Measurements from ENCODE around the gene CXorf65.

Gene CXorf65

DNA sequence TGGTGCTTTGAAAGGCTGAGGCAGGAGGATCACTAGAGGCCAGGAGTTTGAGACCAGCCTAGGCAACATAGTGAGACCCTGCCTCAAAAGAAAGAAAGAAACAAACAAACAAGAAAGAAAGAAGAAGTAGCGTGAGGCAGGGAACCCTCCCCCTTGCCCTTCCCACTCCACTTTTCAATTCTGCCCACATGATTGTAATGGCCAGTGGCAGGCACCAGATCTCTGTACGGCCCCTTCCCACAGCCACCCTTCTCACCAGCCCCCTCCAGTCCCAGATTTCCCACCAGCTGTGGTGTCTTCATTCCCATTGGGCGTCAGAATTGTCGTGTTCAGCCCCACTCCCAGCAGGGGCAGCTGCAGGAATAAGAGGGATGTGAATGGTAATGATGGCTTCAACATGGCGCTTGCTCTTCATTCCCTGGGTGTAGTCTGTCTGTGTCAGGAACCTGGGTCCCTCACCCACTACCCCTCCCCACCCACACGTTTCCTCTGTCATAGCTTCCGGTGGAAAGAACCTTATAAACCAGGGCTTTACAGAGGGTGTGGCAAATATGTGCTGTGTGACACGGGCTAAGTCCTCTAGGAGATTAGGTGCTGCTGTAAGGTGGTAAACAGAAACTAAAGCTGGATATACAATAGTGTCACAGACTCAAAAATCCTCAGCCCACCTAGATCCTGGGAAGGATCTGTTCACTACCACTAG lies 4.8 kb upstream of the CXorf65 start, which contains the start of gene IL2RG:
Gene IL2RG (minus strand): TSS at position 437 of the 703 bp plus-strand sequence. CDS start 38 bp downstream, at position 399.
- Histone ChIP-seq H2AFZ (ENCODE audit: low read depth, low read length) (peak within 1 kb of the TSS; percentile 8), H3K36me3 (ENCODE audit: insufficient read depth, low read length) (peaks cover 35% of the 10 kb centered on the region), H3K27me3 (ENCODE audit: insufficient read depth, low read length, poor library complexity) (no peaks in the 10 kb centered on the region), H4K20me1 (ENCODE audit: insufficient read depth, low read length) (no peaks in the 10 kb centered on the region), H3K4me2 (ENCODE audit: insufficient read depth, low read length) (peak within 1 kb of the TSS; percentile 83), H3K9me3 (ENCODE audit: insufficient read depth, low read length, severe bottlenecking) (no peaks in the 10 kb centered on the region), H3K79me2 (ENCODE audit: insufficient read depth, low read length) (peaks cover 56% of the 10 kb centered on the region), H3K4me1 (ENCODE audit: insufficient read depth, low read length) (peaks cover 65% of the 10 kb centered on the region), H3K9ac (ENCODE audit: low read depth, low read length) (peak within 1 kb of the TSS; percentile 91), H3K4me3 (ENCODE audit: low read depth in 1 of 2, low read length in 2 of 2) (peak within 1 kb of the TSS; percentile 30 to 93), H3K27ac (ENCODE audit: low read length) (peak within 1 kb of the TSS; percentile 100)
- DNase-seq (peak; percentile 86), ATAC-seq (ENCODE audit: insufficient read depth, low read depth) (peak; percentile 71)
- TF ChIP-seq, protein P1, sequence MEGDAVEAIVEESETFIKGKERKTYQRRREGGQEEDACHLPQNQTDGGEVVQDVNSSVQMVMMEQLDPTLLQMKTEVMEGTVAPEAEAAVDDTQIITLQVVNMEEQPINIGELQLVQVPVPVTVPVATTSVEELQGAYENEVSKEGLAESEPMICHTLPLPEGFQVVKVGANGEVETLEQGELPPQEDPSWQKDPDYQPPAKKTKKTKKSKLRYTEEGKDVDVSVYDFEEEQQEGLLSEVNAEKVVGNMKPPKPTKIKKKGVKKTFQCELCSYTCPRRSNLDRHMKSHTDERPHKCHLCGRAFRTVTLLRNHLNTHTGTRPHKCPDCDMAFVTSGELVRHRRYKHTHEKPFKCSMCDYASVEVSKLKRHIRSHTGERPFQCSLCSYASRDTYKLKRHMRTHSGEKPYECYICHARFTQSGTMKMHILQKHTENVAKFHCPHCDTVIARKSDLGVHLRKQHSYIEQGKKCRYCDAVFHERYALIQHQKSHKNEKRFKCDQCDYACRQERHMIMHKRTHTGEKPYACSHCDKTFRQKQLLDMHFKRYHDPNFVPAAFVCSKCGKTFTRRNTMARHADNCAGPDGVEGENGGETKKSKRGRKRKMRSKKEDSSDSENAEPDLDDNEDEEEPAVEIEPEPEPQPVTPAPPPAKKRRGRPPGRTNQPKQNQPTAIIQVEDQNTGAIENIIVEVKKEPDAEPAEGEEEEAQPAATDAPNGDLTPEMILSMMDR (IDR thresholded peaks at IDR 0.05; ENCODE audit: borderline replicate concordance, extremely low read depth, low read length, poor library complexity, severe bottlenecking) = no peak
- no peak for TF ChIP-seq EZH2 (IDR thresholded peaks at IDR 0.05; ENCODE audit: borderline replicate concordance, low read depth, low read length, severe bottlenecking)

DNA sequence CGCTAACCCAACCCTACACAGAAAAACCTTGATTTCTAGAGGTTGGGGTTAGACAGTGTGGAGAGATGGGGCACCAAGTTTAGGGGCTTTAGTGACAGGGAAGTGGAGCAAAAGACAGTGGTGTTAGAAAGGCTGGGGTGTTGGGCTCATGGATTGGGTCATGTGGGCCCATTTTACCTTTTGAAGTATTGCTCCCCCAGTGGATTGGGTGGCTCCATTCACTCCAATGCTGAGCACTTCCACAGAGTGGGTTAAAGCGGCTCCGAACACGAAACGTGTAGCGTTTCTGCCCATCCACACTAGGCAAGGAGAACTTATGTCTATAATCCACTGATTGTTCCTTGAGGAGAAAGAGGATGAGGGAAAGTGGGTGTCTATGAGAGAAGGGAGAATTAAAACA lies 2.5 kb upstream of the CXorf65 start:
- Histone ChIP-seq H3K9me3 (ENCODE audit: insufficient read depth, low read length, severe bottlenecking) (no peaks in the 10 kb centered on the region), H3K27me3 (ENCODE audit: insufficient read depth, low read length, poor library complexity) (no peaks in the 10 kb centered on the region), H3K4me1 (ENCODE audit: insufficient read depth, low read length) (peaks cover 87% of the 10 kb centered on the region), H3K27ac (ENCODE audit: low read length) (peak overlapping the region; percentile 100), H3K4me2 (ENCODE audit: insufficient read depth, low read length) (peak overlapping the region; percentile 83), H3K4me3 (ENCODE audit: low read depth in 1 of 2, low read length in 2 of 2) (peak overlapping the region; percentile 30 to 93), H3K36me3 (ENCODE audit: insufficient read depth, low read length) (peaks cover 35% of the 10 kb centered on the region), H3K79me2 (ENCODE audit: insufficient read depth, low read length) (peaks cover 78% of the 10 kb centered on the region), H3K9ac (ENCODE audit: low read depth, low read length) (peak overlapping the region; percentile 91), H4K20me1 (ENCODE audit: insufficient read depth, low read length) (no peaks in the 10 kb centered on the region), H2AFZ (ENCODE audit: low read depth, low read length) (no peak overlapping the region)
- TF ChIP-seq, protein P1 (IDR thresholded peaks at IDR 0.05; ENCODE audit: borderline replicate concordance, extremely low read depth, low read length, poor library complexity, severe bottlenecking) = peak; percentile 44
- TF ChIP-seq EZH2 (IDR thresholded peaks at IDR 0.05; ENCODE audit: borderline replicate concordance, low read depth, low read length, severe bottlenecking) = no peak
- DNase-seq = peak; percentile 49
- ATAC-seq (ENCODE audit: insufficient read depth, low read depth) = peak; percentile 6; the same call in 1 of the 3 replicates

DNA sequence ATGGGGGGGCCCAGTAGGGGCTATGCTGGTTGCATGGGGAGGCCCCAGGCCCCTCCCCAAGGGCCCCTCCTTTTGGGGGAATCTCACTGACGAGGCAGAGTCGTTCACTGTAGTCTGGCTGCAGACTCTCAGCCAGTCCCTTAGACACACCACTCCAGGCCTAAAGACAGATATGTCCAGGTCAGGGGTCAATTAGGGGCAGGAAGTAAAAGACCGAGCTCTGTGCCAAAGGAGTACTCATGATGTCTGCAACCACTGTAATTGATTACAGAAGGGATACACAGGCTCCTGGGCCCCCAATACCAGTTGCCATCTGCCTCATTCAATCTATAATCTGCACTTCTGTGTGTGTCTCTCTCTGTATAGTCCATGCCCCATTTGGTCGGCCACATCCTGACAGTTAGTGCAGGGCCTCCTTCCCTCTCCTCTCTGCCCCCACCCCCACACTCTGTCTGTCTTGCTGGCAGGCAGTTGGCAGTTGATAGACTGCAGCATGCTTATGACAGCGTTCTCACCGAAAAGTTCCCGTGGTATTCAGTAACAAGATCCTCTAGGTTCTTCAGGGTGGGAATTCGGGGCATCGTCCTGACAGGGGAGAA lies 1.3 kb upstream of the CXorf65 start:
- peaks cover 76% of the 10 kb centered on the region for H3K79me2 ChIP-seq (ENCODE audit: insufficient read depth, low read length)
- ATAC-seq (ENCODE audit: insufficient read depth, low read depth) = peak; percentile 59
- TF ChIP-seq, protein P1 (IDR thresholded peaks at IDR 0.05; ENCODE audit: borderline replicate concordance, extremely low read depth, low read length, poor library complexity, severe bottlenecking) = no peak
- TF ChIP-seq EZH2 (IDR thresholded peaks at IDR 0.05; ENCODE audit: borderline replicate concordance, low read depth, low read length, severe bottlenecking) = no peak
- peak overlapping the region; percentile 83 for H3K4me2 ChIP-seq (ENCODE audit: insufficient read depth, low read length)
- H3K36me3 ChIP-seq (ENCODE audit: insufficient read depth, low read length) = peaks cover 35% of the 10 kb centered on the region
- peak overlapping the region; percentile 100 for H3K27ac ChIP-seq (ENCODE audit: low read length)
- no peaks in the 10 kb centered on the region for H3K27me3 ChIP-seq (ENCODE audit: insufficient read depth, low read length, poor library complexity)
- H2AFZ ChIP-seq (ENCODE audit: low read depth, low read length) = no peak overlapping the region
- H4K20me1 ChIP-seq (ENCODE audit: insufficient read depth, low read length) = no peaks in the 10 kb centered on the region
- H3K9me3 ChIP-seq (ENCODE audit: insufficient read depth, low read length, severe bottlenecking) = no peaks in the 10 kb centered on the region
- peak overlapping the region; percentile 30 to 93; a peak in 3 of 4 replicates for H3K4me3 ChIP-seq (ENCODE audit: low read depth in 1 of 2, low read length in 2 of 2)
- DNase-seq = peak; percentile 90
- H3K4me1 ChIP-seq (ENCODE audit: insufficient read depth, low read length) = peaks cover 89% of the 10 kb centered on the region
- peak overlapping the region; percentile 91 for H3K9ac ChIP-seq (ENCODE audit: low read depth, low read length)

Measured in DND-41 (cell line).